Measurements from ENCODE around the gene PEX11A. TPM values are rescaled to one million over a fixed set of nuclear protein-coding genes. Genes with fewer than 3 reads are reported as not detected.

PEX11A gene
- total RNA-seq, 6 donors from 2014 or later: 4.4 to 18.7 (median 6.7) TPM

DNA sequence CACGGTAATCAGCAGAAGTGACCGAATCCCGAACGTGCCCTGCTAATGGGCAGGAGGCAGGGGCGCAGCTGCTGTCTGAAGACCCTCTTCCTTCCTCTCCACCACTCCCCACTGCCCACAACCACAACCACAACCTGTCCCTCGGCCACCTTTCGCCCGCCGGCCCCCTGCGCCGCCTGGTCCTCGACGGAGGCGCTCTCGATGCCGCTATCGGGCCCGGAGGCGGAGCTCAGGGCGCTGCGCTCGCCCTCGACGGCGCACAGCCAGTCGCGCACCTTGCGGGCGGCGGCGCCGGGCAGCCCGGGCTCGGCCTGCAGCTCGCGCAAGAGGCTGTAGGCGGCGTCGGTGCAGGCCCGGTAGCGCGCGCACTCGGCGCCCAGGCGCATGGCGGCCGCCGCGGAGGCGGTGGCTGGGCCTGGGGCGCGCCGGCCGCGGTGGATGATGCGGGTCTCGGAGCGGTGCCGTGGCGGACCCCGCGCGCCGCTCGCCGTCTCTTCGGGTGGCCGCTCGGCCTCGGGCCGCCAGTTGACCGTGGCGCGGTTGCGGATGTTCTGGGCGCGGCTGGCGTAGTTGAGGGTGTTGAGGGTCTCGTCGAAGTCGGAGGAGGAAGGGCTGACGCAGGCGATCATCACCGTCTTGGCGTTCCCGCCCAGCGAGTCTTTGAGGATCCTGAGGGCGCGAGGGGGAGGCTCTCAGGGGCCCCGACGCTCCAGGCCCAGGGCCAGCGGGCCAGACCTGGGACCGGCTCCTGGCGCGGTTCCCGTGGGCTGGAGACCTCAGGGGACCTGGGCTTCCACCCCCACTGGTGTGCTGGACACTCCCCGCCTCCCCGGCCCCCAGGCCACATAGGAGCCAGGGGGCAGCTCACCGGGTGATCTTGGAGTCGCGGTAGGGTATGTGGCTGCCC lies 42.2 kb downstream of the PEX11A start:
- WGBS, 2 donors: 88 to 90% methylated on average over 80 to 96 of the region's 102 CpGs
- H3K27ac ChIP-seq: no peak overlapping the region
- peaks cover 0 to 6% (median 1%) of the 10 kb centered on the region in 4 donors for H3K4me1 ChIP-seq
- TF ChIP-seq, protein P1, sequence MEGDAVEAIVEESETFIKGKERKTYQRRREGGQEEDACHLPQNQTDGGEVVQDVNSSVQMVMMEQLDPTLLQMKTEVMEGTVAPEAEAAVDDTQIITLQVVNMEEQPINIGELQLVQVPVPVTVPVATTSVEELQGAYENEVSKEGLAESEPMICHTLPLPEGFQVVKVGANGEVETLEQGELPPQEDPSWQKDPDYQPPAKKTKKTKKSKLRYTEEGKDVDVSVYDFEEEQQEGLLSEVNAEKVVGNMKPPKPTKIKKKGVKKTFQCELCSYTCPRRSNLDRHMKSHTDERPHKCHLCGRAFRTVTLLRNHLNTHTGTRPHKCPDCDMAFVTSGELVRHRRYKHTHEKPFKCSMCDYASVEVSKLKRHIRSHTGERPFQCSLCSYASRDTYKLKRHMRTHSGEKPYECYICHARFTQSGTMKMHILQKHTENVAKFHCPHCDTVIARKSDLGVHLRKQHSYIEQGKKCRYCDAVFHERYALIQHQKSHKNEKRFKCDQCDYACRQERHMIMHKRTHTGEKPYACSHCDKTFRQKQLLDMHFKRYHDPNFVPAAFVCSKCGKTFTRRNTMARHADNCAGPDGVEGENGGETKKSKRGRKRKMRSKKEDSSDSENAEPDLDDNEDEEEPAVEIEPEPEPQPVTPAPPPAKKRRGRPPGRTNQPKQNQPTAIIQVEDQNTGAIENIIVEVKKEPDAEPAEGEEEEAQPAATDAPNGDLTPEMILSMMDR (IDR thresholded peaks at IDR 0.05): no peak
- TF ChIP-seq EP300 (IDR thresholded peaks at IDR 0.05) (no peak), POLR2A (IDR thresholded peaks at IDR 0.05) (no peak), POLR2AphosphoS5 (IDR thresholded peaks at IDR 0.05) (no peak)
- no peak for ATAC-seq (ENCODE audit: low FRiP score in 2 of 2)
- no peaks in the 10 kb centered on the region for H3K27me3 ChIP-seq
- no peaks in the 10 kb centered on the region for H3K36me3 ChIP-seq
- H3K9me3 ChIP-seq: no peaks in the 10 kb centered on the region
- peak in 1 of 2 donors; percentile 76 for DNase-seq
- no peak overlapping the region for H3K4me3 ChIP-seq

DNA sequence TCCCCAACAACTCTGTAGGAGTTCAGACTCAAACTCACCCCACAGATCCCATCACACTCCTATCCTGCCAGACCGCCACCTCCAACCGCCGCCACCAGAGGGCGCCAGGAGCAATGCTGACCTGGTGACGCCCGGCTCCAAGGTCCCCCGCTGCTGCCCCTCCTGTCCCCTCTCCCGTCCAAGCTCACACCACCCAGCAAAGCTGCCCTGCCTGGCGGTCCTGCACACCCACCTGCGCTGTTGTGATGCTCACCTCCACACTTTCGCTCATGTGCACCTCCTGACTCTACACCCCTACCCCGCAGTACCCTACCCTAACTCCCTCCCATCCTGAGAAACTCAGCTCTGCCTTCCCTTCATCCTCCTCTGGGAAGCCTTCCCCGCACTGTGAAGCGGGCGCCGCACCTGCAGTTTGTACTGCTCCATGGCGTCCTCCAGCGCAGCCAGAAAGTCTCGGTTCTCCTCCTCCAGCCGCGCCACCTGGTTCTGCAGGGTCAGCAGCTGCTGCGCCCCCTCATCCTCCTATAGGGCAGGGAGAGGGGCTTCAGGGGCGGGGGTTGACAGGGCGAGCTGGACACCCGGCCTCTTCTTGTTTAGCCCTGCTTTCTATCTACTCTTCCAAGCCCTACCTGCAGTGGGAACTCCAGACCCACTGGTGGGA lies 43.2 kb downstream of the PEX11A start:
- TF ChIP-seq POLR2AphosphoS5 (IDR thresholded peaks at IDR 0.05): no peak
- no peak for TF ChIP-seq POLR2A (IDR thresholded peaks at IDR 0.05)
- no peak for TF ChIP-seq EP300 (IDR thresholded peaks at IDR 0.05)
- TF ChIP-seq, protein P1 (IDR thresholded peaks at IDR 0.05): peak; percentile 71 to 87 (median 73)
- DNase-seq: peak; percentile 68 to 96
- Histone ChIP-seq H3K27me3 (no peaks in the 10 kb centered on the region), H3K27ac (no peak overlapping the region), H3K4me3 (no peak overlapping the region), H3K4me1 (peaks cover 0 to 6% (median 1%) of the 10 kb centered on the region in 4 donors), H3K36me3 (no peaks in the 10 kb centered on the region), H3K9me3 (no peaks in the 10 kb centered on the region)
- peak; percentile 76 to 82 for ATAC-seq (ENCODE audit: low FRiP score in 2 of 2)
- 49 to 58% methylated on average over 21 to 25 of the region's 25 CpGs for WGBS, 2 donors

DNA sequence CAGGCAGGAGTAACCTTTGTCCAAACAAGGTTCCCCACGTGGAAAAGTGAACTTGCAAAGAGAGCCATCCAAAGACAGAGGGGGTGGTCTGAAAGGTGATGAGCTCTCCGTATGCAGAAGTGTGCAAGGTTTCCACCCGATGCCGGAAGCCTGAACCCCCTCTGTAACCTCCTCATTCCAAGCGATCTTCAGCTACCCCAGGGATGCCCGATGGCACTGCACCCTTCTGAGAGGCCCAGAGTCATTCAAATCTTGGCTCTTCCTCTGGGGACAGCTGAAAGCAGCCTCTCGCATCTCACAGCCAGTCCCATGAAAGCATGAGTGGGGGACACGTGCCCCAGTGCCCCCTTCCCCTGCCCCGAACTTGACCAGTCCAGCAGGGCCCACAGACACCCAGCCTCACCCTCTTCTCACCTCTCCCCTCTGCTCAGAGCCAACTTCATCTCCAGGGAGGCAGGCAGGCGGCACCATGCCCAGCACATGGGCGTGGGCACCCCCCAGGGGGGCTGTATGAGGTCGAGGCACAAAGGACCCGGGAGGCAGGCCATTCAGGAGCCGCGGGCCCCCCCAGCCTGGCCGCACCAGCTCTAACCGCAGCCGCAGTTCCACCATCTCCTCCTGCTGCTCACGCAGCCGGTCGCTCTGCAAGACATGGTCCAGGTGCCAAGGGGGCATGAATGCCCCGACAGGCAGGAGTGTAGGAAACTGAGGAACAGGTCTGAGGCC lies 44.0 kb downstream of the PEX11A start:
- no peaks in the 10 kb centered on the region for H3K36me3 ChIP-seq
- ATAC-seq (ENCODE audit: low FRiP score in 2 of 2) (peak in 1 of 2 donors; percentile 16), DNase-seq (peak in 1 of 2 donors; percentile 69)
- peaks cover 0 to 6% (median 1%) of the 10 kb centered on the region in 4 donors for H3K4me1 ChIP-seq
- H3K27ac ChIP-seq: no peak overlapping the region
- TF ChIP-seq, protein P1 (IDR thresholded peaks at IDR 0.05): no peak
- TF ChIP-seq EP300 (IDR thresholded peaks at IDR 0.05): no peak
- TF ChIP-seq POLR2AphosphoS5 (IDR thresholded peaks at IDR 0.05): no peak
- TF ChIP-seq POLR2A (IDR thresholded peaks at IDR 0.05): no peak
- H3K9me3 ChIP-seq: no peaks in the 10 kb centered on the region
- no peaks in the 10 kb centered on the region for H3K27me3 ChIP-seq
- WGBS, 2 donors: 86 to 87% methylated on average over 5 to 22 of the region's 22 CpGs
- H3K4me3 ChIP-seq: no peak overlapping the region

DNA sequence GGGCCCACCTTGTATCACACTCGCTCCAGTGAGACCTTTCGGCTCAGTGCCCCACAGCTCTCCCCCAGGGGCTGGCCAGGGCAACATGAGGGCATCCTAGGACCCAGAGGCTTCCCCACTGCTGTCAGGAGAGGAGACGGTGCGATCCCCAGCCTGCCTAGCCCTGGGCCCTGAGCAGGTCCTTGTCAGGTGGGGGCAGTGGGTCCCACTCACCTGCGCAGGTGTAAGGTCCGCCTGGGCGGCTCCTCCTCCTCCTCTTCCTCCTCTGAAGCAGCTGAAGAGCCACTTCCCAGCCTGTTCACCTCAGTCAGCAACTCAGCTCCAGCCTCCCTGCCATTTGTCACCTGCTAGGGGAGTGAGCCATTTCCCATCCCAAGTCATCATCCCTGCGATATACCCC lies 44.9 kb downstream of the PEX11A start:
- ATAC-seq (ENCODE audit: low FRiP score in 2 of 2) (no peak), DNase-seq (no peak)
- H3K4me3 ChIP-seq: no peak overlapping the region
- no peaks in the 10 kb centered on the region for H3K9me3 ChIP-seq
- H3K4me1 ChIP-seq: peaks cover 0 to 6% (median 1%) of the 10 kb centered on the region in 4 donors
- H3K27ac ChIP-seq: no peak overlapping the region
- H3K36me3 ChIP-seq: no peaks in the 10 kb centered on the region
- WGBS, 2 donors: 92 to 100% methylated on average over 5 to 8 of the region's 8 CpGs
- no peaks in the 10 kb centered on the region for H3K27me3 ChIP-seq
- TF ChIP-seq, protein P1 (IDR thresholded peaks at IDR 0.05): no peak
- TF ChIP-seq EP300 (IDR thresholded peaks at IDR 0.05): no peak
- TF ChIP-seq POLR2A (IDR thresholded peaks at IDR 0.05): no peak
- no peak for TF ChIP-seq POLR2AphosphoS5 (IDR thresholded peaks at IDR 0.05)
